Measurements from ENCODE around the gene HJV. TPM values are rescaled to one million over a fixed set of nuclear protein-coding genes. Genes with fewer than 3 reads are reported as not detected.

HJV gene
- total and polyA plus RNA-seq, 8 donors, result not detected

- intact Hi-C loops (cut with DNase I; ENCODE audit: low total_unique reads), result no loop called here
- H3K4me3 ChIP-seq, result peak overlapping the region; percentile 55 to 70 (median 60)
- peak overlapping the region; percentile 54 to 97 (median 92) for H3K27ac ChIP-seq
- peaks cover 13 to 47% (median 28%) of the 10 kb centered on the region in 4 donors for H3K4me1 ChIP-seq
- H3K9me3 ChIP-seq, result no peaks in the 10 kb centered on the region
- TF ChIP-seq CTCF (IDR thresholded peaks at IDR 0.05) (no peak), EP300 (IDR thresholded peaks at IDR 0.05) (no peak), POLR2AphosphoS5 (IDR thresholded peaks at IDR 0.05) (no peak), POLR2A (IDR thresholded peaks at IDR 0.05) (no peak)
- no peaks in the 10 kb centered on the region for H3K27me3 ChIP-seq
- 2 to 6% (median 5%) methylated on average over 10 of the region's 10 CpGs for WGBS, 5 donors
- DNase-seq, result no peak
- no peaks in the 10 kb centered on the region for H3K36me3 ChIP-seq
Measured at GRCh38 chr1:146036241-146036964, 14.9 kb upstream of the HJV start.

DNA sequence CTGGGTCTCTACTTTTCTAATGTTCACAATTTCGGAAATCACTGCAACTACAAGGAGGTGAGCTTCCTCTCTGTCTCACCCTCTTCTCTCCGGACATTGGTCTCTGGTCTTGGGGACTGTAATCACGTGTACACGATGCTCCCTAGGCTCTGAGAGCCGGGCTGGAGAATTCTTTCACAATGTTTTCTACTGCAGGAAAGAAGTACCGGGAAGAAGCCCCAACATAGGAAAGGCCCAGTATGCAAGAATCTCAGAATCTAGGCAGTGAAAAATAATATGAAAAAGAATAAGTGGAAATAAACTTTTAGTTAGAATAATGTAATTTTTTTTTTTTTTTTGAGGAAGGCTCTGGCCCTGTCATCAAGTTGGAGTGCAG is 13.5 kb upstream of the HJV start:
- Histone ChIP-seq H3K4me1 (peaks cover 13 to 45% (median 27%) of the 10 kb centered on the region in 4 donors), H3K9me3 (no peaks in the 10 kb centered on the region), H3K4me3 (peak overlapping the region; percentile 3 to 70 (median 60)), H3K27ac (peak overlapping the region in 3 of 5 donors; percentile 4 to 97 (median 92)), H3K27me3 (no peaks in the 10 kb centered on the region), H3K36me3 (no peaks in the 10 kb centered on the region)
- intact Hi-C loops (cut with DNase I; ENCODE audit: low total_unique reads), result no loop called here
- TF ChIP-seq POLR2AphosphoS5 (IDR thresholded peaks at IDR 0.05), result no peak
- no peak for TF ChIP-seq POLR2A (IDR thresholded peaks at IDR 0.05)
- TF ChIP-seq EP300 (IDR thresholded peaks at IDR 0.05), result no peak
- TF ChIP-seq CTCF (IDR thresholded peaks at IDR 0.05), result no peak
- 32 to 47% (median 42%) methylated on average over 6 of the region's 6 CpGs for WGBS, 5 donors
- no peak for DNase-seq

DNA sequence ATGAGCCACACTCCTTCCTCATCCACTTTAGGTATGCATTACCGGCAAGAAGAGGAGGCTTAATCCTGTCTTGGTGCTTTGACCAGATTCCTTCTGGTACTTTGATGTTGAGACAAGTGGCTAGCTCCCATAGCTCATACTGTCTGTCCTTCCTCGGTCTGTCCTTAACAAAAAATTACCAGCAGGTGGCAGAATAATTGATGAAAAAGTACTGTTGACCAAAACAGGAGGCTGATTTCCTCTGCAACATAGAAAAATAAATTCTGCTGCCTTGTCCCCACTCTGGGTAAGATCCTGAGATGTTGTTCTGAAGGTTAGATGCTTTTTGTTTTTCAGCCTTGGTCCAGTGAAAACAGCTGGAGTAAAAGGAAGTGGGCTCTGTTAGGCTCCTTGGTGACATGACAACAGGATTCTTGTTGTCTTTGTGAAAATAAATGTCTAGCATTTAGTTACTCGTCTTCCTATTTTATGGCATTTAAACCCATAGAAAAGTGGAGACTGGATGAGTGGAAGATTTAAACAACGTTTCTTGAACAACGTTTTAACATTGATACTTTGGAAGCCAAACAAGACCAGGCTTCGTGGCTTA is 11.2 kb upstream of the HJV start:
- TF ChIP-seq EP300 (IDR thresholded peaks at IDR 0.05) (no peak), CTCF (IDR thresholded peaks at IDR 0.05) (peak in 4 of 7 experiments; percentile 38 to 56 (median 46)), POLR2A (IDR thresholded peaks at IDR 0.05) (no peak)
- Histone ChIP-seq H3K27me3 (no peaks in the 10 kb centered on the region), H3K4me1 (peaks cover 13 to 28% (median 16%) of the 10 kb centered on the region in 4 donors), H3K27ac (no peak overlapping the region), H3K9me3 (no peaks in the 10 kb centered on the region), H3K36me3 (no peaks in the 10 kb centered on the region), H3K4me3 (no peak overlapping the region)
- intact Hi-C loops (cut with DNase I; ENCODE audit: low total_unique reads), result no loop called here
- WGBS, 5 donors, result 40 to 55% (median 49%) methylated on average over 6 of the region's 6 CpGs
- DNase-seq, result peak in 1 of 2 donors; percentile 67

GRCh38 chr1:146031476-146031875 is 9.9 kb upstream of the HJV start:
- Histone ChIP-seq H3K27ac (no peak overlapping the region), H3K4me1 (peaks cover 2 to 16% (median 10%) of the 10 kb centered on the region in 4 donors), H3K27me3 (no peaks in the 10 kb centered on the region), H3K4me3 (no peak overlapping the region), H3K36me3 (no peaks in the 10 kb centered on the region), H3K9me3 (no peaks in the 10 kb centered on the region)
- intact Hi-C loops (cut with DNase I; ENCODE audit: low total_unique reads), result no loop called here
- TF ChIP-seq EP300 (IDR thresholded peaks at IDR 0.05) (no peak), POLR2A (IDR thresholded peaks at IDR 0.05) (no peak), POLR2AphosphoS5 (IDR thresholded peaks at IDR 0.05) (no peak), CTCF (IDR thresholded peaks at IDR 0.05) (no peak)
- no peak for DNase-seq
